Stimulated activated CD4-positive, alpha-beta T cell treated with anti-CD3 and anti-CD28 coated beads, TNF-alpha, amount 100 ng/mL, for 4 hours (primary cell): ENCODE measurements around the gene TPM1.
"Not testable (repeated sequence)": the region's sequence is repeated elsewhere in the genome, so short reads cannot be mapped to it uniquely, and the experiment has no call there.

Experiments
- DNase-seq, 3 experiments: peaks; one replicate each; pipeline ENCODE4 v3.0.0-alpha.2; 2020; ENCODE audit warnings: low read depth in 3 of 3

The TPM1 gene

GRCh38 chr15:63094495-63094931 lies 52.0 kb downstream of the TPM1 start:
- DNase-seq, result no peak

GRCh38 chr15:63096178-63096577 lies 53.6 kb downstream of the TPM1 start:
- DNase-seq, result no peak

- not testable (repeated sequence) for DNase-seq
Measured at GRCh38 chr15:63098901-63099300, 56.4 kb downstream of the TPM1 start.

GRCh38 chr15:63099581-63099980 lies 57.0 kb downstream of the TPM1 start:
- not testable (repeated sequence) for DNase-seq

GRCh38 chr15:63103416-63103815 lies 60.9 kb downstream of the TPM1 start:
- DNase-seq, result no peak

GRCh38 chr15:63104727-63105126 lies 62.2 kb downstream of the TPM1 start:
- DNase-seq, result no peak

- DNase-seq, result not testable (repeated sequence)
Measured at GRCh38 chr15:63105354-63105753, 62.8 kb downstream of the TPM1 start.

GRCh38 chr15:63107895-63108546 lies 65.5 kb downstream of the TPM1 start:
- no peak for DNase-seq

GRCh38 chr15:63109498-63109897 lies 67.0 kb downstream of the TPM1 start:
- DNase-seq, result no peak

GRCh38 chr15:63109920-63110319 lies 67.4 kb downstream of the TPM1 start:
- no peak for DNase-seq

GRCh38 chr15:63110428-63111026 lies 68.0 kb downstream of the TPM1 start:
- no peak for DNase-seq

GRCh38 chr15:63111481-63111880 lies 68.9 kb downstream of the TPM1 start:
- no peak for DNase-seq

GRCh38 chr15:63112871-63113270 lies 70.3 kb downstream of the TPM1 start:
- DNase-seq, result no peak

- DNase-seq, result no peak
Measured at GRCh38 chr15:63114465-63114864, 71.9 kb downstream of the TPM1 start.
